HepG2 (cell line): Measurements from ENCODE around the gene RPS6KC1. TPM values are rescaled to one million over a fixed set of nuclear protein-coding genes. Genes with fewer than 3 reads are reported as not detected.

Experiments
- ATAC-seq: fragments of 200-7000 bp; cut with Tn5 transposase; 3 replicates; pipeline ENCODE4 v1.9.1; 2020; ENCODE audit warnings: mild to moderate bottlenecking, moderate library complexity
- BruUV-seq: library from RNA; stranded (reverse); fragments of 400-500 nt; replicated peaks from 2 replicates; lab custom pipeline; 2021; lab: Mats Ljungman, UMichigan
- CTCF ChIA-PET: fragments of 300-600 bp; formaldehyde crosslinking; extraction: SDS; loops from one replicate; lab custom pipeline; 2021; ENCODE audit warnings: low total read pairs, inconsistent platforms, low intra/inter-chr PET ratio; lab: Yijun Ruan, JAX
- POLR2A ChIA-PET: fragments of 350-600 bp; sonication (Branson Sonifier 250); formaldehyde crosslinking; loops from one replicate; lab custom pipeline; 2020; ENCODE audit warnings: antibody characterized with exemption, inconsistent platforms; lab: Yijun Ruan, JAX
- DNase-seq: peaks from one replicate; pipeline ENCODE4 v3.0.0-alpha.2; 2015; ENCODE audit warnings: low spot score
- FAIRE-seq: peaks from 3 replicates; lab custom pipeline; 2011; peaks lifted over from hg19 to GRCh38; lab: Jason Lieb, UNC
- H2AFZ ChIP-seq: one replicate; pipeline ENCODE4 v1.6.1; 2011; ENCODE audit warnings: low read length, inconsistent platforms
- H3K27ac ChIP-seq: fragments of 300-600 bp; 3 replicates; pipeline ENCODE4 v1.8.0; 2011; ENCODE audit warnings: mixed run types, mild to moderate bottlenecking, mixed read lengths, low read length, inconsistent platforms; ENCODE audit not compliant: insufficient read depth; ENCODE audit errors: extremely low read length
- H3K27me3 ChIP-seq, 2 experiments: fragments of 200-600 bp in 1 of 2; 2 replicates in 1 of 2; 3 replicates in 1 of 2; pipeline versions ENCODE4 v1.6.0 to v1.8.0; 2011; ENCODE audit warnings: low read length in 2 of 2, mild to moderate bottlenecking in 2 of 2, moderate library complexity in 2 of 2, inconsistent platforms in 1 of 2; ENCODE audit not compliant: insufficient read depth in 2 of 2, control insufficient read depth in 1 of 2
- H3K36me3 ChIP-seq, 2 experiments: fragments of 200-600 bp in 1 of 2; replicated peaks in 1 of 2; 2 replicates in 1 of 2; 3 replicates in 1 of 2; pipeline versions ENCODE4 v1.5.1 to v1.8.0; 2011; ENCODE audit warnings: low read length in 2 of 2, inconsistent platforms in 1 of 2; ENCODE audit not compliant: insufficient read depth in 2 of 2, control insufficient read depth in 1 of 2
- H3K4me1 ChIP-seq: 2 replicates; pipeline ENCODE4 v1.5.1; 2012; ENCODE audit warnings: low read length, inconsistent platforms; ENCODE audit not compliant: insufficient read depth
- H3K4me2 ChIP-seq: 2 replicates; pipeline ENCODE4 v1.6.0; 2011; ENCODE audit warnings: low read depth, low read length, inconsistent platforms
- H3K4me3 ChIP-seq, 3 experiments: fragments of 200-600 bp in 1 of 3; sonication (generic), shearing (Covaris generic) in 1 of 3; replicated peaks in 1 of 3; 2 replicates each; pipeline ENCODE4 v1.5.1; 2011 to 2016; ENCODE audit warnings: low read length in 3 of 3, inconsistent platforms in 2 of 3, low read depth in 2 of 3, mild to moderate bottlenecking in 2 of 3, control low read depth in 1 of 3, mixed read lengths in 1 of 3; ENCODE audit not compliant: insufficient read depth in 1 of 3
- H3K79me2 ChIP-seq: one replicate; pipeline ENCODE4 v1.6.1; 2011; ENCODE audit warnings: low read length, inconsistent platforms; ENCODE audit not compliant: insufficient read depth
- H3K9ac ChIP-seq: 2 replicates; pipeline ENCODE4 v1.6.0; 2011; ENCODE audit warnings: mild to moderate bottlenecking, low read depth, low read length, inconsistent platforms; ENCODE audit not compliant: insufficient read depth
- H3K9me3 ChIP-seq: 2 replicates; pipeline ENCODE4 v1.5.1; 2012; ENCODE audit warnings: mild to moderate bottlenecking, low read length
- H4K20me1 ChIP-seq: 2 replicates; pipeline ENCODE4 v1.6.0; 2011; ENCODE audit warnings: inconsistent platforms, mild to moderate bottlenecking, low read length, moderate library complexity; ENCODE audit not compliant: insufficient read depth
- DR1 ChIP-seq: sonication (generic); formaldehyde crosslinking; IDR thresholded peaks from 2 replicates; pipeline ENCODE4 v1.8.0; 2021; ENCODE audit warnings: mild to moderate bottlenecking, missing genetic modification reagents, inconsistent platforms
- RFX5 ChIP-seq: IDR thresholded peaks from 2 replicates; pipeline ENCODE4 v1.6.1; 2011; ENCODE audit warnings: low read depth, low read length, improper control_type of control experiment
- ZNF556 ChIP-seq: sonication (generic); formaldehyde crosslinking; IDR thresholded peaks from 2 replicates; pipeline ENCODE4 v1.4.0; 2020; ENCODE audit warnings: mild to moderate bottlenecking, missing genetic modification reagents, borderline replicate concordance
- ZNF646 ChIP-seq: sonication (generic); formaldehyde crosslinking; IDR thresholded peaks from 2 replicates; pipeline ENCODE4 v1.9.0; 2021; ENCODE audit warnings: mild to moderate bottlenecking, missing genetic modification reagents
- ZNF724P ChIP-seq: sonication (generic); formaldehyde crosslinking; IDR thresholded peaks from 2 replicates; pipeline ENCODE4 v1.8.0; 2022; ENCODE audit warnings: missing genetic modification reagents, borderline replicate concordance
- WGBS: methylation state at CpG from one replicate; pipeline ENCODE4 v1.1.6; 2017; ENCODE audit warnings: low lambda C conversion rate; 5-methylcytosine and 5-hydroxymethylcytosine counted together
- in situ Hi-C: cut with HindIII; loops from 2 replicates; pipeline ENCODE4 v1.10.0; 2017; ENCODE audit warnings: low pct_unique_long_range_greater_than_20kb; ENCODE audit not compliant: extremely low pct_ligation_motif_present
- intact Hi-C: fragments of 100-400 bp; cut with micrococcal nuclease; formaldehyde crosslinking; loops from one replicate; pipeline ENCODE4 v1.10.0; 2022; ENCODE audit not compliant: unreplicated experiment
- polyA plus RNA-seq, 8 experiments: library from polyadenylated mRNA; depleted of rRNA in 3 of 8; stranded (reverse) in 7 of 8; unstranded in 1 of 8; fragments of >200 nt; fragmentation: Illumina TruSeq in 4 of 8; extraction: Trizol in 4 of 8; gene quantifications; 2 replicates each; pipeline versions ENCODE4 v1.2.1 to v1.2.3, GENCODE V29; 2011 to 2016; ENCODE audit warnings: low read depth in 4 of 8, missing spikeins in 1 of 8, mixed read lengths in 1 of 8; ENCODE audit not compliant: insufficient read depth in 1 of 8
- total RNA-seq, 5 experiments: library from RNA; depleted of rRNA; stranded (reverse); fragments of >200 nt; fragmentation: Illumina TruSeq; extraction: Trizol; gene quantifications; 2 replicates each; pipeline ENCODE4 v1.2.3, GENCODE V29; 2016; ENCODE audit warnings: low read depth in 1 of 5
- TF ChIP-seq, protein P1 (sequence below), 2 experiments: fragments of 450-650 bp in 1 of 2; sonication (generic) in 1 of 2; formaldehyde crosslinking in 1 of 2; IDR thresholded peaks; 2 replicates each; pipeline versions ENCODE4 v1.6.1 to v1.8.0; 2016 to 2022; ENCODE audit warnings: antibody characterized with exemption in 1 of 2, mild to moderate bottlenecking in 1 of 2, missing genetic modification reagents in 1 of 2
- TF ChIP-seq, protein P2 (sequence below): IDR thresholded peaks from 2 replicates; pipeline ENCODE4 v1.6.1; 2012; ENCODE audit warnings: inconsistent platforms

RPS6KC1 gene
- total and polyA plus RNA-seq, 2 of the 13 experiments (the other 11 are each of a cell fraction or from before 2014, with no cell fraction given) = 11.0 to 25.2 TPM

- FAIRE-seq (no peak), DNase-seq (no peak), ATAC-seq (no peak)
- Histone ChIP-seq H3K36me3 (no peaks in the 10 kb centered on the region; a peak in 1 of 5 replicates), H4K20me1 (no peaks in the 10 kb centered on the region), H3K27me3 (no peaks in the 10 kb centered on the region), H2AFZ (no peak overlapping the region), H3K4me2 (no peak overlapping the region), H3K9me3 (no peaks in the 10 kb centered on the region), H3K4me1 (no peaks in the 10 kb centered on the region), H3K4me3 (no peak overlapping the region), H3K79me2 (no peaks in the 10 kb centered on the region), H3K27ac (no peak overlapping the region), H3K9ac (no peak overlapping the region)
- WGBS = 98% methylated on average over 5 of the region's 5 CpGs
- in situ Hi-C loops (no loop called here), intact Hi-C loops (no loop called here)
- no TSS peak for BruUV-seq
- ChIA-PET CTCF (no interaction called here), POLR2A (no interaction called here)
- TF ChIP-seq ZNF724P (no peak), ZNF556 (CRISPR knock-in tag) (no peak), RFX5 (no peak), ZNF646 (CRISPR knock-in tag) (no peak), DR1 (CRISPR knock-in tag) (no peak)
- TF ChIP-seq, protein P1, sequence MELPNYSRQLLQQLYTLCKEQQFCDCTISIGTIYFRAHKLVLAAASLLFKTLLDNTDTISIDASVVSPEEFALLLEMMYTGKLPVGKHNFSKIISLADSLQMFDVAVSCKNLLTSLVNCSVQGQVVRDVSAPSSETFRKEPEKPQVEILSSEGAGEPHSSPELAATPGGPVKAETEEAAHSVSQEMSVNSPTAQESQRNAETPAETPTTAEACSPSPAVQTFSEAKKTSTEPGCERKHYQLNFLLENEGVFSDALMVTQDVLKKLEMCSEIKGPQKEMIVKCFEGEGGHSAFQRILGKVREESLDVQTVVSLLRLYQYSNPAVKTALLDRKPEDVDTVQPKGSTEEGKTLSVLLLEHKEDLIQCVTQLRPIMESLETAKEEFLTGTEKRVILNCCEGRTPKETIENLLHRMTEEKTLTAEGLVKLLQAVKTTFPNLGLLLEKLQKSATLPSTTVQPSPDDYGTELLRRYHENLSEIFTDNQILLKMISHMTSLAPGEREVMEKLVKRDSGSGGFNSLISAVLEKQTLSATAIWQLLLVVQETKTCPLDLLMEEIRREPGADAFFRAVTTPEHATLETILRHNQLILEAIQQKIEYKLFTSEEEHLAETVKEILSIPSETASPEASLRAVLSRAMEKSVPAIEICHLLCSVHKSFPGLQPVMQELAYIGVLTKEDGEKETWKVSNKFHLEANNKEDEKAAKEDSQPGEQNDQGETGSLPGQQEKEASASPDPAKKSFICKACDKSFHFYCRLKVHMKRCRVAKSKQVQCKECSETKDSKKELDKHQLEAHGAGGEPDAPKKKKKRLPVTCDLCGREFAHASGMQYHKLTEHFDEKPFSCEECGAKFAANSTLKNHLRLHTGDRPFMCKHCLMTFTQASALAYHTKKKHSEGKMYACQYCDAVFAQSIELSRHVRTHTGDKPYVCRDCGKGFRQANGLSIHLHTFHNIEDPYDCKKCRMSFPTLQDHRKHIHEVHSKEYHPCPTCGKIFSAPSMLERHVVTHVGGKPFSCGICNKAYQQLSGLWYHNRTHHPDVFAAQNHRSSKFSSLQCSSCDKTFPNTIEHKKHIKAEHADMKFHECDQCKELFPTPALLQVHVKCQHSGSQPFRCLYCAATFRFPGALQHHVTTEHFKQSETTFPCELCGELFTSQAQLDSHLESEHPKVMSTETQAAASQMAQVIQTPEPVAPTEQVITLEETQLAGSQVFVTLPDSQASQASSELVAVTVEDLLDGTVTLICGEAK (IDR thresholded peaks at IDR 0.05) = no peak
- TF ChIP-seq, protein P1 (CRISPR knock-in tag; IDR thresholded peaks at IDR 0.05) = no peak
- TF ChIP-seq, protein P2, sequence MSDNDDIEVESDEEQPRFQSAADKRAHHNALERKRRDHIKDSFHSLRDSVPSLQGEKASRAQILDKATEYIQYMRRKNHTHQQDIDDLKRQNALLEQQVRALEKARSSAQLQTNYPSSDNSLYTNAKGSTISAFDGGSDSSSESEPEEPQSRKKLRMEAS = no peak
These were observed 209.5 kb downstream of the RPS6KC1 start for GRCh38 chr1:213260311-213261075.
